Measurements from ENCODE around the gene CLPTM1L. TPM values are rescaled to one million over a fixed set of nuclear protein-coding genes. Genes with fewer than 3 reads are reported as not detected.

CLPTM1L gene
- total RNA-seq, 1 donor, result 252 TPM

GRCh38 chr5:1352231-1353219, 7.6 kb upstream of the CLPTM1L start:
- no peak for DNase-seq (ENCODE audit: low read depth)
- TF ChIP-seq CTCF (IDR thresholded peaks at IDR 0.05; ENCODE audit: insufficient read depth, low read depth, low read length), result no peak

DNA sequence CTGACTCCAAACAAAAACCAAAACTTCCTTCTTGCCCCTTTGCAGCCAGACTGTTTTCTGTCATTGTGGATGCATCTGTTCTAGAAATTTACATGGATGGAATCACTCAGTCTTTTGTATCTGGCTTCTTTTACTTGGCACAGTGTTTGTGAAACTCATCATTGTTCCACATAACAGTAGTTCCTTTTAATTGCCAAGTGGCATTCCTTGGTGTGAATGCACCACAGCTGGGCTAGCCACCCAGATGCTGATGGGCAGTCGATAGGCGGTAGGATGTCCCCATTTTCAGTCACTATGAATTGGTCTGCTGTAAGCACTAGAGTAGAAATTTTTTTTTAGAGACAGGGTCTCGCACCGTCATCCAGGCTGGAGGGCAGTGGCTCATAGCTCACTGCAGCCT, 6.3 kb upstream of the CLPTM1L start:
- DNase-seq (ENCODE audit: low read depth), result no peak
- H3K4me3 ChIP-seq (ENCODE audit: low read depth, low read length), result no peak overlapping the region
- no peak for TF ChIP-seq CTCF (IDR thresholded peaks at IDR 0.05; ENCODE audit: insufficient read depth, low read depth, low read length)

More at GRCh38 chr5:1352231-1353219, 7.6 kb upstream of the CLPTM1L start:
- H3K4me3 ChIP-seq (ENCODE audit: low read depth, low read length), result no peak overlapping the region

DNA sequence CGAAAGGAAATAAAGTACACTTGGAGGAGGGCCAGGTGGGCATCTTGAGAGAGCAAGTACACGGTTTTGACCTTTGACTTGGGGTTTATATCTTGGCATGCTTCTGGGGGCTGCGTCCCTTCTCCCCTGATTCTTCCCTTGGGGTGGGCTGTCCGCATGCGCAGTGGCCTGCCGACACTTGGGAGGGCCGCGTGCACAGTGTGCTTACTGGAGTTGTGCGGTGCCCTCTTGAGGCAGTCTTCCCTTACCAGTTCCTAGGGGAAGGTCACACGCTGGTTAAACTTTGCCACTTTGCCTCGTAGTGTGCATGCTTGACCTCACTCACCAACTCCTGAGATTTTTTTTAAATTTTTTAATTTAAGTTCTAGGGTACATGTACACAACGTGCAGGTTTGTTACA, 4.3 kb upstream of the CLPTM1L start:
- DNase-seq (ENCODE audit: low read depth), result no peak
- H3K4me3 ChIP-seq (ENCODE audit: low read depth, low read length), result no peak overlapping the region
- no peak for TF ChIP-seq CTCF (IDR thresholded peaks at IDR 0.05; ENCODE audit: insufficient read depth, low read depth, low read length)

DNA sequence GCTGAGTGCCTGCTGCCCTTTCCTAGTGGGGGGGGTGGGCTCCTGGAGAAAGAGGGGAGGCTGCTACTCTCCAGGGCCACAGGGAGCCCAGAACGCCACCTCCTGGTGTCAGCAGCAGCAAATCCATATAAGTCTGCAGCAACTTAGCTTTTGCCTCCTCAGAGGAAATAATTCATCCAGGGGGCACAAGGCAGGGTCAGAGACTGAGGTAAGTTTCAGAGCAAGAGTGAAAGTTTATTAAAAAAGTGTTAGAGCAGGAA, 4.0 kb upstream of the CLPTM1L start:
- no peak for TF ChIP-seq CTCF (IDR thresholded peaks at IDR 0.05; ENCODE audit: insufficient read depth, low read depth, low read length)
- DNase-seq (ENCODE audit: low read depth), result no peak
- no peak overlapping the region for H3K4me3 ChIP-seq (ENCODE audit: low read depth, low read length)

DNA sequence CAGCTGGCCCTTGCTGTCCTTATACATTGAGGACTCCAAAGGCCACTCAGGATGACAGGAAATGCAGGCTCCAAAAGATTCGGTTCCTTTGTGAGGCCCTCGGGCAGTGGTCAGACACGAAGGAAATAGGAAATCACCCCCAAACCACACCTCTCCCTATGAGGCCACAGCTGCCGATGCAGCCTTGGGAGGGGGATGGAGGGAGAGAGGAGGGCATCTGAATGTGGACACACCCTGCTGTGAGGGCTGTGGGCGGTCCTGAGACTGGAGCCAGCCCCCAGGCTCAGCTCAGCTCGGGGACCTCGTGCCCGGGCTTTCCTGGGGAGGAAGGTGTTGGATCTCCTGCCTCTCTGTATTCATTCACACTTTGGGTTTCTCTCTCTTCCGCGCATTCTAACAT, 2.7 kb upstream of the CLPTM1L start:
- H3K4me3 ChIP-seq (ENCODE audit: low read depth, low read length), result no peak overlapping the region
- no peak for DNase-seq (ENCODE audit: low read depth)
- no peak for TF ChIP-seq CTCF (IDR thresholded peaks at IDR 0.05; ENCODE audit: insufficient read depth, low read depth, low read length)

DNA sequence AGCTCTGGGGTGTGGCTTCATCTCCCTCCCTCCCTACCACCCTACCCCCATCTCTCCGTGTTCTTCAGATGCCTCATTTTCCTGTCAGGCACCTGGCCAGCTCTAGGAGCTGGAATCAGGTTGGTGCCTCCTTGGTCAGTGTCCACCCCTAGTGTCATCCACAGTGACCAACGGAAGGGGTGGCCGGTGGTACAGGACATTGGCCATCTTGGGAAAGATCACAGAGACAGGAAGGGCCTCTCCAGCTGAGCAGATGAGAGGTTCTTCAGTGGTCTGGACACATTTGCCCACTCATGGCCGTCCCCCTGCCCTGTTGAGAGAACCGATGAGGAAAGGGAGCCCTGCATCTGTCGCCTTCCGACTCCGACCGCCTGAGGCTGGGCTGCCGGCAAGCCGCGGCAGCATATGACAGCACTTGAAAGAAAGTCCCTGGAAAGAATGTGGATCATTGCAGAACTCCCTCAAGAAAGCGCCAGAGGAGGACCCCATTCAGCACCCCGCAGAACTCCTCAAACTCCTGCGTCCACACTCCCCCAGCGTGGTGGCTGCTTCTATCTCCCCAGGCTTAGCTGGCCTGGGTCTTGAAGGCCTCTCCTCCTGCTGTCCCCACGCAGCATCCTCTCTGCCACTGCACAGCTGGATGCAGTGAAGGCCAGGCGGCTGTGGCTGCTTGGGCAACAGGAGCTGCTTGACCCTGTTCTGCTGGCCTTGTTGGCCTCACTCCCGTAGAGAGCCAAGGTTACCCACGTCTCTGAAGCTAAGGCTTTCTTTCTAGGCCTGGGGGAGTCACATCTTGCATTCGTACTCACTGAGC, 1.9 kb upstream of the CLPTM1L start:
- no peak for TF ChIP-seq CTCF (IDR thresholded peaks at IDR 0.05; ENCODE audit: insufficient read depth, low read depth, low read length)
- DNase-seq (ENCODE audit: low read depth), result no peak
- no peak overlapping the region for H3K4me3 ChIP-seq (ENCODE audit: low read depth, low read length)
